Kidney tubule cell (primary cell): ENCODE measurements around the gene E2F2.
A peak's percentile ranks its signal among the peaks of the same experiment; 100 is the strongest.

Source experiments
- DNase-seq: peaks from one replicate; pipeline ENCODE4 v3.0.0-alpha.2; 2018; ENCODE audit warnings: low spot score

The E2F2 gene

DNA sequence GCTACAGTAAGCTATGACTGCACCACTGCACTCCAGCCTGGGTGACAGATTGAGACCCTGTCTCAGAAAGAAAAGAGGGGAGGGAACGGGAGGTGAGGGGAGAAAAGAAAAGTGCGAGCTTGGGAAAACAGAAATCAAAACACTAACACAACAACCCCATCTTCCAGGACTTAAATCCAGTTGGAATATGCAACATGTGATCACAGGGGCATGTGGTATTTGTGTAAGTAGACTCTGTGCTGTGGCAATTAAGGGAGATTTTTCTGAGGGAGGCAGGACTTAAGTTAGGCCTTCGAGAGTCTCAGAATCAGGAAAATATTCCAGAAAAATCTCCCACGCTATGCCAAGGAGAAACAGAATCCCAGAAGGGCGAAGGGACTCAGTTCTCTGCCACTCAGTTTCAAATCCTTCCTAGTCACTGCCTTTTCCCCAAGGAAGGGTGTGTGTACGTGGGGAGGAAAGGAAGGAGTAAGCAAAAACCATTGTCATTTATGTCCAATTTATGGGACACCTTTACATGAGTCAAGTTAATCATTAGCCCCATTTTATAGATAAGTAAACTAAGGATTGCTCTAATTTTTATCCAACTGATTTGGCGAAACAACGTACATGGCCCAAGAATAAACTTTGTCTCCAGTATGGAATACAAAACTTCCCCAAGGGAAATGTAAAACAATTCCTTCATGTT is 16.0 kb upstream of the E2F2 start:
- no peak for DNase-seq

DNA sequence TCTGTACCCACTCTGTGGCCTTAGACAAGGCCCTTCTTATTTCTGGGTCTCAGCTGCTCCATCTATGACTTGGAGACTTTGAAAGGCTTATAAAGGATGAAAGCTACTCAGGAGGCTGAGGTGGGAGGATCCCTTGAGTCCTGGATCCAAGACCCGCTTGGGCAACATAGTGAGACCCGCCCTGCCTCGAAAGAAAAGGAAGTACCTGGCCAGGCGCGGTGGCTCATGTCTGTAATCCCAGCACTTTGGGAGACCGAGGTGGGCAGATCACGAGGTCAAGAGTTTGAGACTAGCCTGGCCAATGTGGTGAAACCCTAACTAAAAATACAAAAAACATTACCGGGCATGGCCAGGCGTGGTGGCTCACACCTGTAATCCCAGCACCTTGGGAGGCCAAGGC is 14.8 kb upstream of the E2F2 start:
- DNase-seq = no peak

DNA sequence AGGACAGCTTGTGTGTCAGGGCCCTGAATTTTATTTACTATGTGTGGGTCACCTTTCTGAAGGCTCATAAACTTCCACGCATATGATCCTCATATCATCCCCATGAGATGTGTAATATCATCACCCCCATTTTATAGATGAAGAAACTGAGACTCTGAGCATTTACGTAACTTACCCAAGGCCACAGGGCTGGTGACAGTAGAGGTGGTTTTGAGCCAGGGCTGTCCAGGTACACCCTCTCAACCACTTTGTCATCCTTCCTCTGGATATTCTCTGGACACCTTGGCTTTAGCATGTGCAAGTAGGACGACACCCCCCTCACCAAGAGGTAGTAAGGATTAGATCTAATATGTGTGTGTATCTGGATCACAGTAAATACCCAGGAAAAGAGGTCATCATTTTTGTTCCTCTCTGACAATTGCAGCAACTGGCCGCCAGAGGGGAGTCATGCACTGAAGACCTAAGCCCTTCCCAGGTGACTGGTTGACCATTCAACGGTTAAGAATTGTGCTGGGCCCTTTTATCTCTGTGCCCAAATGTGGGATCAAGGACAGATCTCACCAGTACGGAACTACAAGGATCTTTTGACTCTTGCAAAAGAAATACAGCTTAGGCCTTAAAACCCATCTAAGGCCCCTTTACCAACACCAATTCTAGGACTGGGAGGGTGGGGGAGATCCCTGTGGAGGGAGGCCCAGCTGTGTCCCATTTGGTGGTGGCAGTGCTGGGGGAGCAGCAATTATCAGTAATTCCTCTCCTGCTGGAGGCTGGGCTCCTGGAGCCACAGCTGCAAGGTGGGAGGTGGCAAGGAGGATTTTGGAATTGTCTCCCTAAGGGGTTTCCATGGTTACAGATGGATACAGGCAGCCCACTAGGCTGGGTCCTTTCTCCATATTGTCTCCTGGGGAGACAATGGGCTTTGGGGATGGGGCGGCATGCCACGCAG is 13.7 kb upstream of the E2F2 start:
- DNase-seq = peak; percentile 82

DNA sequence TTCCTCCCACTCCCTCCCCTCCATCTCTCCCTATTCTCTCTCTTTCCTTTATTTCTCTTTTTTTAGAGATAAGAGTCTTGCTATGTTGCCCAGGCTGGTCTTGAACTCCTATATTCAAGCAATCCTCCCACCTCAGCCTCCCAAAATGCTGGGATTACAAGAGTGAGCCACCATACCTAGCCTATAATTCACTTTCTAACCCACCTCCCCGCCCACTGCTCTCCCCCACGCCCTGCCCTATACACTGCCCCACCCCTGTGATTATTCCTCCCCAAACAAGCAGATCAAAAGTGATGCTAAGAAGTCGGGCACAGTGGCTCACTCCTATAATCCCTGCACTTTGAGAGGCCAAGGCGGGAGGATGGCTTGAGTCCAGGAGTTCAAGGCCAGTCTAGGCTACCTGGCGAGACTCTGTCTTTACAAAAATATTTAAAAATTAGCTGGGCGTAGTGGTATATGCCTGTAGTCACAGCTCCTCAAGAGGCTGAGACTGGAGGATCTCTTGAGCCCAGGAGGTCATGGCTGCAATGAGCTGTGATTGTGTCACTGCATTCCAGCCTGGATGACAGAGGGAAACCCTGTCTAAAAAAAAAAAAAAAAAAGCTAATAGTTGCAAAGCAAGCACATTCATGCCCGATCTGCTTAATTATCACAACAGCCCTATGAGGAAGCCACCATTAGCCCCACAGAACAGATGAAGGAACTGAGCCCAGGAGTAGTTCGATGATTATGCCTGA is 12.8 kb upstream of the E2F2 start:
- DNase-seq = peak; percentile 61

DNA sequence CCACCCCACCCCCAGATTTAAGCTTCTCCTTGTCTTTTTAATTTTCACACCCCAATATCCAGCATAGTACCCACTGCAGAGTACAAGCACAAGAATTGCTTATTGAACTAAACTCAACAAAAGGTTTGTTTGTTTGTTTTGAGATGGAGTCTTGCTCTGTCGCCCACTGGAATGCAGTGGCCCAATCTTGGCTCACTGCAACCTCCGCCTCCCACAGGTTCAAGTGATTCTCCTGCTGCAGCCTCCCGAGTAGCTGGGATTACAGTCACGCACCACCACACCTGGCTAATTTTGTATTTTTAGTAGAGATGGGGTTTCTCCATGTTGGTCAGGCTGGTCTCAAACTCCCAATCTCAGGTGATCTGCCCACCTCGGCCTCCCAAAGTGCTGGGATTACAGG is 11.9 kb upstream of the E2F2 start:
- peak; percentile 39 for DNase-seq

DNA sequence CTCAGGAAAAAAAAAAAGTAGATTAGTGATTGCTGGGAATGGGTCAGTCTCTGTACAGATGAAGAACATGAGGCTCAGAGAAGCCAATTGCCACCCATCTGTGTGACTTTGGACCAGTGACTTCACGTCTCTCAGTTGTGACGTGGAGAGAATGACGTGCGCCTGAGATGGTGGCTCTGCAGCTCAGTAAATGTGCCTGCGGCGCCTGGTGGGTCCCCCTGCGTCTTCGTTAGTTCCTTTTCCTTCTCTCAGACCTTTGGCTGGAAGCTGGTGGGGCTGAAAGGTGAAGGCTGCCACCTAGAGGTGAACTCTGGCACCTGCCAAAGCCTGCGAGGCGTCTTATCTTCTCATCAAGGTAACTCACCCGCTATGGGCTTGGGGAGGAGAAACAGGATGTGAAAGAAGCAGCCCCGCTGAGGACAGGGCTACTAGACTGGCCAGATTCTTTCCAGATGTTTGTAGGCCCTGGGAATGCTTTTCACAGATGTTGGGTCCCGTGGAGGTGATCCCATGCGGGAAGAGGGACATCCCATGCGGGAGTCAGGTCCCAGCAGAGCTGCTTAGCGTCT is 8.7 kb upstream of the E2F2 start:
- peak; percentile 92 for DNase-seq

DNA sequence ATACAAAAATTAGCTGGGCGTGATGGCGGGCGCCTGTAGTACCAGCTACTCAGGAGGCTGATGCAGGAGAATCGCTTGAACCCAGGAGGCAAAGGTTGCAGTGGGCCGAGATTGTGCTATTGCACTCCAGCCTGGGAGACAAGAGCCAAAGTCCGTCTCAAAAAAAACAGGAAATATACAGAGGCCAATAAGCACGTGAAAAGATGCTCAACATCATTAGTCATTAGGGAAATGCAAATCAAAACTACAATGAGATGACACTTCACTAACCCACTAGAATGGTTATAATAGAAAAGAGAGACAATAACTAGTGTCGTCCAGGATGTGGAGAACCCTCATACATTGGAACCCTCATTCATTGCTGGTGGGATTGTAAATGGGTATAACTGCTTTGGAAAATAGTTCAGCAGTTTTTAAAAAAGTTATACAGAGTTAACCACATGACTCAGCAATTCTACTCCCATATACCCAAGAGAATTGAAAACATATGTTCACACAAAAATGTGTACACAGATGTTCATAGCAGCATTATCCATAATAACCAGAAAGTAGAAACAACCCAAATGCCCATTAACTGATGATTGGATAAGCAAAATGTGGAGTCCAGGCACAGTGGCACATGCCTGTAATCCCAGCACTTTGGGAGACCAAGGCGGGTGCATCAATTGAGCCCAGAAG is 6.4 kb upstream of the E2F2 start:
- DNase-seq = no peak

DNA sequence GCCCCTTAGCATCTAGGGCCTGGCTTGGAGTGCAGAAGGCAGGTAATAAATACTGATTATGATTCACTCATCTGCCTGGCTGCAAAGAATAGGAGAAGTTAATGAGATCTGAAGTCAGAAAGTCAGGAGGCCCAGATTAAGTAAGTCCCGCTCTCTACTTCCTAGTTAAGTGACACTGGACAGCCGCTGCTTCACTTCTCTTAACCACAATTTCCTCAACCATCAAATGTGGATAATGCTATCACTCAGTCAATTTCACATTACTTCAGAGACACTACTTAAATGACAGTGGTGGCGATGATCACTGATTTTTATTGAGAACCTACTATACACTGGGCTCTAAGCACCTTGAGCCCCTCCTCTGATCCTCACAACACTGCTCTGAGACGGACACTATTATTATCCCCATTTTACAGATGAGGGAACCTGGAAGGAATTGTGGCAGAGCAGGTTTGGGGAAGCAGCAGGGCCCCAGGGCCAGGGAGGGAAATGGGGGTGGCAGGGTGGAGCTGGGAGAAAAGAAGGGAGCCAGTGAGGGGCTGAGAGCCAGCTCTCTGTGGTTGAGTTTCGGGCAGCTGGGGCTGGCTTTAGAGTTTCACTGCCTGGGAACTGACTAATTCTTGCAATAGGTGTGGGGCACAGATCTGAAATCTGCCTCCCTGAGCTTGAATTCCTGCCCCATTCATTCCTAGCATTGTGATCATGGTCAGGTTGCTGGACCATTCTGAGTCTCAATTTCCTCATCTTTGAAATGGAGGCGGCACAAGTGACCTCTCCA is 2.4 kb upstream of the E2F2 start:
- peak; percentile 28 for DNase-seq

DNA sequence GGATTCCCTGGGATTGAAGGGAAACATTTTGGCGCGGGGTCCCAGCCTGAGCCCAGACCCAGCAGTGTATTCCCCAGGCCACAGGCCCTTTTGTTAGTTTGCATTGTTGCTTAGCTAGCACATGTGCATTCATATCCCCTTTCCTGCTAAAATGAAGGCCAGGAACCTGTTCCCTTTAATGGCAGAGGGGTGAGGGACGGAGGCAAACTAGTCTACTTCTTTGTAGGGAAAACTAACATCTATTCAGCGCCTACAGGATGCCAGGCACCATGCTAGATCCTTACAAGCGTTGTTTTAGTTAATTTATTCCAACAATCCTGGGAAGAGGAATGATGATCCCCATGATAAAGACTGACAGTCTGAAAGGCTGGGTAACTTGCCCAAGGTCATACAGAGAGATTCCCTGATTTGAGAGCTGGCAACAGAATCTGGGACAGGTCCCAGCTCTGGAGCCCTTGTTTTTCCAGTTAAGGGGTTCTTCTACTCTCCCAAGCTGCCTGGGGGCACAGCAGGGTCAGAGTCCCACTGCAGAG is 595 bp upstream of the E2F2 start:
- no peak for DNase-seq

DNA sequence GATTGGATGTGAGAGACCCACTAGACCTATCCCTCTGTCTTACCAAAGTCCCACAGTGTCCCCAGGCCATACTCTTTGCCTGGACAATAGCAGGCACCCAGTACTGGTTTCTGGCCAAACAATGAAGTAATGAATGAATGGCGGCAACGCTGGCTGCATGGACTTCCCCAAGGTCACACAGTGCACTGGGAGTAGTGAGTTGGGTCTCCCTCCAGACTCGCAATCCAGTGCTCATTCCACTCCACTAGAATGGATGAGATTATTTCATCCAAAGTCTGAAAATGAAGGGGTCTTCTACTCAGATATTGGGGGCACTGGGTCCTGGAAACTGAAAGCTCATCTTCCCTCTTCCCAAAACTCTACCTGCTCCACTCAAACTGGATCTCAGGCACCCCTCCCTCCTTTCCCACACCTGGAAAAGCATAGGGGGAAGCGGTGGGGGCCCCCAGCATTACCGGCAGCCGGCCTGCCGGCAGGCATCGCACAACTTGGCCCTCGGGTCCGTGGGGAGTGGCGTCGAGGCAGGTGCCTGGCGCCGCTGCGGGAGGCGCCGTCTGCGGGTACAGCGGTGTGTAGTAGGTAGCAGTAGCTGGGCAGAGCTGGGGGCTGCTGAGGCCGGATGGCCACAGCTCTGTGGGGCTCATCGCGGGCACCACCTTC is 816 bp downstream of the E2F2 start:
- no peak for DNase-seq

DNA sequence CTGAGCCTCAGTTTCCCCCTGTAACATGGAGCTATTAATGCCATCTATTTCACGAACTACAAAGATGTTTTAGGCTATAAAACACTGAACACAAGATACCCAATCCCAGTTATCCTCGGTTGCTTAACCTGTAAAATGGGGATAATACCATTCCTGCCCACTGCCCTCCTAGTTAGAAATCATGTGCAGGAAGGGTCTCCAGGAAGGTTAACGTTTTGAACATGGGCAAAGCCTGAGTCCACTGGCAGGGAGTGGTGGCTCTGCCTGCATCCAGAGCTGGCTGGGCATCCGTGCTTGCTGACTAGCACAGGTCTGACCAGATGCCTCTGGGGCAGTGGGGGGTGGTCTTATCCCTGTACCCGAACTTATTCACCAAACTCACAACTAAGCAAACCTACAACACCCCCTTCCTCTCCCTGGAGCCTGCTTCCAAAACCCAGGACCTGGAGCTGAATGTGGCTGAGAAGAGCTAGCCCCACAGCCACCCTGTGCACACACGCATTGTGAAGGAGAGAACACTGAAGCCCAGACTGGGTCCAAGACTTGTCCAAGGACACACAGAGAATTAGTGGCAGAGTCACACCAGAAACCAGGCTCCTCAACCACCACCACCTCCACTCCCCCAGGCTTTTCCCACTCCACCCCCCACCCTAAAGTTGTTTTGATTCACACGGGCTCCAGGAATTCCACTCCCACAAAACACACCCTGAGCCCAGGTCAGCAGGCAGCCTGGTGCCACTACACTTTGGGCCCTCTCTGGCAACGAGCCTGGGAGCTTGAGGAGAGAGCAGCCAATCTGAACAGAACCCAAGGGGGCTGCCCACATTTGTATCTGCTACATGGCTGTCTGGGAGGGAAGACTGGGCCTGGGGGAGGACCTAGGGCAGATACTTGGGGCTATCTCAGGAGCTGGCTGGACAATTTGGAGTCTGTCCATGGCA is 1.6 kb downstream of the E2F2 start:
- no peak for DNase-seq

DNA sequence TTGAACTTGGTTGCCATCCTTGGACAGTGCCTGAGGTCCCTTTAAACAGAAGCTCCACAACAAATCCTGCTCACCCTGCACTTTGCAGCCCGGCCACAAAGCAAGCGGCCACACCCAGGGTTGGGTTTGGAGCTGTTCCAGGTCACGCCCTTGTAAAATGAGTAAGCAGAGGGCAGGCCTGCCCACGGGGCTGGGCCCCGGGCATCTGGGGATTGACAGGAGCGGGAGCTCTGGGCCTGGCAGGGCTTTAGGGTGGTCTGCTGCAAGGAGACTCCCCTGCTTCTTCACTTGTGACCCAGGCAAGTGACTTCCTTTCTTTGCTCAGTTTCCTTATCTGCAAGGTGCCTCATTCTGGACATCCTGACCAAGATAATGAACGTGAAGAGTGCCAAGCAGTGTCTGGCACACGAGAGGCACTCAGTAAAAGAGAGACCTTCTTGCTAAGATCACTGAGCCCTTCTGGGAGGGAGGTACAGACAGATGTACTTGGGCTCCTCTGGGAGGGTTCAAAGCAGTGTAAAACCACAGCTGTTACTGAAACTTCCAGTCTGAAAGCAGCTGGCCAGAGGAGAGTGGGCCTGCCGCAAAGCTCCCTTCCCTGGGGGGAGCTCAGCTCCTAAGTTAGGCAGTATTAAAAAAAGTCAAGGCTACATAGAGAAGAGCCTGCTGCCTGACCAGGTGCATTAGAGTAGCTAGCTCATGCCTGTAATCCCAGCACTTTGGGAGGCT is 2.6 kb downstream of the E2F2 start:
- DNase-seq = peak; percentile 88

DNA sequence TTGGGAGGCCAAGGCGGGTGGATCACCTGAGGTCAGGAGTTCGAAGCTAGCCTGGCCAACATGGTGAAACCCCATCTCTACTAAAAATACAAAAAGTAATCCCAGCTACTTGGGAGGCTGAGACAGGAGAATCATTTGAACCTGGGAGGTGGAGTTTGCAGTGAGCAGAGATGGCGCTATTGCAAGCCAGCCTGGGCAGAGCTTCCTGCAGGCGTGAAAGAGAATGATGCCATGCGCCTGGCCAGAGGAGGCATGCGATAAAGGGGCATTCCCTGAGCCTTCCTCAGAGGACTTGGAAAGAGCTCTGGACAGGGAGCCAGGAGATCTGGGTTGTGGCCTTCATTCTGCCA is 3.2 kb downstream of the E2F2 start:
- DNase-seq = no peak

DNA sequence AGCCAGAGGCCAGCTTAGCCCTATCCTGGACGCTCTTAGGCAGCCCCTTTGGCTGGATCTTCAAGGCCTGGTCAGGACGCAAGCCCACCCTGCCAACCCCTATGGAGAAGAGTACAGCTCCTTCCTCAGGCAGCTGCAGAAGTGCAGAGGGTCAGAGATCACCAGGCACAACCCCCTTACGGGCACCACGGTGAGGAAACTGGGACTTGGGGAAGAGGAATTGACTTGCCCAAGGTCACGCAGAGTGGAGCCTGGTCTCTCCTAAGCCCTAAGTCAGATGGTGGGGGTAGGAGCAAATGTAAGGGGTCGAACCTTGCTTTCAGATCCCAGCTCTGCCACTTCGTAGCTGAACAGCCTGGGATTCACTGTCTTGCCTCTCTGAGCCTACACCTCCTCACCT is 3.7 kb downstream of the E2F2 start:
- DNase-seq = no peak

DNA sequence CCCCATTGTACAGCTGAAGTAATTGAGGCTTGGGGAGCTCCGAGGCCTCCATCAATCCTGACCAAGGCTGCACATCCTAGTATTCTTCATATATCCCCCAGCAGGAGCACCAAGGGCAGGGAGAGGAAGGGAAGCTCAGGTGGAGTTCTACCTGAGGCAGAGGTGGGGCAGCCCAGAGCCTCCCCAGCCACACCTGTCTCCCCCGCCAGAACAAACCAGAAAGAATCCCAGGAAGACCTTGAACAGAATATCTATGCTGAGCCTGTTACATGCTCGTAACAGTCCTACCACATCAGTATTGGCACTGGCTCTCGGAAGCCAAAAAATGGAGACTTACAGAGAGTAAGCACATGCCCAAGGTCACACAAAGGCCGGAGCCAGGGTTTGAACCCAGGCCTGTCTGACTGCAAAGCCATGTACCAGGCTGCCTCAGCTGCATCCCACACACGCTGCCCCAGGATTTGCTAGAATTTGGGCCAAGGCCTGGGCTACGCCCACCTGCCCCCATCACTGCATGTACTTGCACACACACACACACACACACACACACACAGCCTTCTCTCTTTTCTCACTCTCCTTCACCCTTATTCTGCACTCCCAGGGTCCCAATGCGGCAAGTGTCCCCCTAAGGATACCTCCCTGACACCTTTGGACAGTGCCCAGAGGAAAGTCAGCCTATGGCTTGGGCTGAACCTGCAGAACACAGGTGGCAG is 4.5 kb downstream of the E2F2 start:
- DNase-seq = no peak

DNA sequence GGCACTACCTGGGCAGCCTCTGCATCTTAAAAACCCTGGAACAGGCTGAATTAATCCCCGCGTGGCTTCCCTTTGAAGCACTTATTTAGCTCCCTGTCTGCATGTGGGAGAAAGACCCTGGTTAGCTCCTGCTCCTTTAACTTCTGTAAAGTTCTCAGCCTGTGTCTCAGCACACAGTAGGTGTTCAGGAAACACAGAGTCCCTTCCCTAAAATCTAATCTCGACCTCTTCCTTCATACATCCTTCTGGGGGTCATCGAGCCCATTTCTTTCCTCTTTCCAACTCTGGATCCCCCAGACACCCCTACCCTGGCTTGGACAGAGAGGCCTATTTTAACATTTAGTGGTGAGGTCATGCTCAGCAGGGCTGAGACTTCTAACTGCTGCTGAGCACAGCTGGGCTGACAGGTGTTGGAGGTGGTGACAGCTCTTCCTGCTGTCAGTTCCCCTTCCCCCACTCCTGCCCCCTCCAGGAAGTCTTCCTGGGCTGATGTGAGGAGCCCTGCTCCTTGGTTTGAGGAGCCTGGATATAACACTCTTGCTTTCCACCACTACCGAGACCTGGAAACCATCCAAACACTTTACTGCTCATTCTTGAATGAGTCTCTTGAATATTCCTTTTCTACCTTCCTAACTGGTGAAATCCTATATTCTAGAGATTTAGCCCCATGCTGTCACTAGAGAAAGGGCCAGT is 5.3 kb downstream of the E2F2 start:
- no peak for DNase-seq

DNA sequence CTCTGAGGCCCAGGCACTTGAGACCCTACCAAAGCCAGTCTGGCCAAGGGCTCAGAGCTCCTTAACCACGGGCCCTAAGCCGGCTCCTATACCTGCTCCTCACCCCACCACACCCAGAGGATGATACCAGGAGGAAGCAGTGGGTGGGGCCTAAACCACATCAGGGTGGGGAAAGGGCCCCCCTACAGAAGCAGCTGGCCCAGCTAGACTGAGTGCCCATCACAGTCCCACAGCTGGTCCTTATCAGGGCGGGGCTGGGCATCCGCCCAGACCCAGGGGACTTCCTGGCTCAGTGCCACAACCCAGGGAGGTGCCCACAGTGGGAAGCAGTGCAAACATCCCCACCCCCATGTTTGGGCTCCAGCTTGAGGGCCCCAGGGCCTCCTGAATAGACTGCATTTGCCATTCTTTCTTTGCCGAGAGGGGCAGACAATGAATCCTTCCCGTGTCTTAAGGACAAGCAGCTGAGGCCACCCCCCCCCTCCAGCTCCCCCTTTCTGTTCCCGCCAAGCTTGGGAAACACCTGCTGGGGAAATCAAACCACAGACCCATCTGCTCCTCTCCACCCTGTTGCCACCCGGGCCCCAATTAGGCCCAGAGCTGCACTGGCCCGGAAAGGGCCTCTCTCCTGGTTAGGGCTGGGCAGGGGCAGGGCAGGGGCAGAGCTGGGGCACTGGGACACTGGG is 6.2 kb downstream of the E2F2 start:
- DNase-seq = no peak
